Measurements from ENCODE around the gene OTUD3.
"Not testable (repeated sequence)": the region's sequence is repeated elsewhere in the genome, so short reads cannot be mapped to it uniquely, and the experiment has no call there.

The OTUD3 gene

DNA sequence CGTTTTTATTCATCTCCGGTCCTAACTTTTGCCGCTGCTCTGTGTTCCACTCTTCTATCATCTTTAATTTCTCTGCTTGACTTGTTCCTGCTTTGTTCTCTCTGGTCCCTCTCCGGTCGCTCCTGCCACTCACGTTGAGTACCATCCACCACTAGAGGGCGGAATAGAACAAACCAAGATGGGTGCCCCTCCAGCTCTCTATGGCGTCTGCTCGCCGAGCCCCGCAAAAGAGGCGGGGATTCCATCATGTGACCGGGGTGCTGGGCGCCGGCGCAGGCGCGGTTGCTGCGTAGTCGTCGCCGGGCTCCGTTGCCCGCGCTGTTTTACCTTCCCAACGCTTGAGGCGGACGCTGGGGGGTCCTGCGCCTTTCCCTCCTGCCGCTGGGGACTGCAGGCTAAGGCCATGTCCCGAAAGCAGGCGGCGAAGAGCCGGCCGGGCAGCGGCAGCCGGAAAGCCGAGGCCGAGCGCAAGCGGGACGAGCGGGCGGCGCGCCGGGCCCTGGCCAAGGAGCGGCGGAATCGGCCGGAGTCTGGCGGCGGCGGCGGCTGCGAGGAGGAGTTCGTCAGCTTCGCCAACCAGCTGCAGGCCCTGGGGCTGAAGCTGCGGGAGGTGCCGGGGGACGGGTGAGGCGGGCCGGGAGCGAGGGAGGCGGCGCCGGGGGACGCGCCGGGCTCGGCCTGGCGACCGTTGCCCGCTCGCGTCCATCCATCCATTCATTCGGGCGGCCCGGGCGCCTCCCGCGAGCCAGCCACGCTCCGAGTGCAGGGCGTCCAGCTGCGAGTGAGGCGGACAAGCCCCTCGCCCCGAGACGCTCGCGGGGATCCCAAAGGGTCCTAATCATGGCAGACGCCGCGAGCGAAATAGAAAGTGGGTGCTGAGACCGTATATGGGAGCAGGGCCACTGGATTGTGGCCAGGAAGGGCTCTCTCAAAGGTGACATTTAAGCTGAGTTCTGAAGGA is at the start of gene OTUD3:
OTUD3 (plus strand) TSS at position 285 of the 961 bp plus-strand sequence; CDS start at position 404, 119 bp downstream.
- peak; percentile 71 to 85 for DNase-seq

- DNase-seq: no peak
Measured at GRCh38 chr1:19835578-19835977, 46.6 kb upstream of the OTUD3 start.

DNA sequence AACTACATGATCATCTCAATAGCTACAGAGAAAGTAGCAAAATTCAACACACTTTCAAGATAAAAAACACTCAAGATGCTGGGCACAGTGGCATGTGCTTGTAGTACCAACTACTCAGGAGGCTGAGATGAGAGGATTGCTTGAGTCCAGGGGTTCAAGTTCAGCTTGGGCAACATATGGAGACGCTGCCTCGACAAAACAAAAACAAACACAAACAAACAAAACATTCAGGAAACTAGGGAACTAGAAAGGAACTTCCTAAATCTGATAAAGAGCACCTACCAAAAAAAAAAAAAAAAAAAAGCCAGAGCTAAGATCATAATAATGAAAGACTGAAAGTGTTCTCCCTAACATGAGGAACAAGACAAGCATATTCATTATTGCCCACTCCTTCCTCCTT is 44.3 kb upstream of the OTUD3 start:
- DNase-seq: no peak

DNA sequence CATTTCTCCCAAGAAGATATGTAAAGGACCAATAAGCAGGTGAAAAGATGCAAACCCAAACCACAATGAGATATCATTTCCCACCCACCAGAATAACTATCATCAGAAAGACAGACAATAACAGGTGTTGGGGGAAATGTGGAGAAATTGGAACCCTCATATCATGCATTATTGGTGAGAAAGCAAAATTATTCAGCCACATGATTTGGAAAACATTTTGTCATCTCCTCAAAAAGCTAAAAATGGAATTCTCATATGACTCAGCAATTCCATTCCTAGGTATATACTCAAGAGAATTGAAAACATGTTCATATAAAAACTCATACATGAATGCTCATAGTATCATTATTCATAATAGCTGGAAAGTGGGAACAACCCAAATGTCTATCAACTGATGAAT is 42.0 kb upstream of the OTUD3 start:
- DNase-seq: no peak

- DNase-seq: no peak
Measured at GRCh38 chr1:19844731-19845495, 37.3 kb upstream of the OTUD3 start.

DNA sequence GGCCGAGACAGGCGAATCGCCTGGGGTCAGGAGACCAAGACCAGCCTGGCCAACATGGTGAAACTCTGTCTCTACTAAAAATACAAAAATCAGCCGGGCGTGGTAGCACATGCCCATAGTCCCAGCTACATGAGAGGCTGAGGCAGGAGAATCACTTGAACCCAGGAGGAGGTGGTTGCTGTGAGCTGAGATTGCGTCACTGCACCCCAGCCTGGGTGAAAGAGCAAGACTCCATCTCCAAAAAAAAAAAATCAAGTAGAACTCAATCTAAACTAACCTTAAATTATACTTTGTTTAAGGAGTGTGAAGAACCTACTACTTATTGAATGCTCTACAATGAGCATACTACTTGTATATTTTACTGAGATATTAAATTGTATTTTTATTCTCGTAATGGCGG is 36.6 kb upstream of the OTUD3 start:
- no peak for DNase-seq

DNA sequence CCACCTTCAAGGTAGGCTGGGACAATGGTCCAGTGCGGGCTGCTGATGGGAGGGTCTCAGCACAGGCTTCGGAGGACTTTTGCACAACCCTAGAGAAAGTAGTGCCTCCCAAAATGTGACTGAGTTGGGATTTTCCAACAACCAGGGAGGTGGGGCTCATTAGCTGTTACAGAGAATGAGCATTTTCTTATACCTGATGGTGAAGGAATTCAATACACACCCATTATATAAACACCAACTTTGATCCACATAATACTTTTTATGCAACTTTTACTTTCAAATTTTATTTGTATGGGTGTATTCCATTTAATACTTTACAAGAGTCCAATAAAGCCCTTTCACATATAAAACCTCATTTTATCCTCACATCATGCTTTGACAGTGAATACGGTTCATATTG is 35.9 kb upstream of the OTUD3 start:
- no peak for DNase-seq

- not testable (repeated sequence) for DNase-seq
Measured at GRCh38 chr1:19847334-19847733, 34.9 kb upstream of the OTUD3 start.

DNA sequence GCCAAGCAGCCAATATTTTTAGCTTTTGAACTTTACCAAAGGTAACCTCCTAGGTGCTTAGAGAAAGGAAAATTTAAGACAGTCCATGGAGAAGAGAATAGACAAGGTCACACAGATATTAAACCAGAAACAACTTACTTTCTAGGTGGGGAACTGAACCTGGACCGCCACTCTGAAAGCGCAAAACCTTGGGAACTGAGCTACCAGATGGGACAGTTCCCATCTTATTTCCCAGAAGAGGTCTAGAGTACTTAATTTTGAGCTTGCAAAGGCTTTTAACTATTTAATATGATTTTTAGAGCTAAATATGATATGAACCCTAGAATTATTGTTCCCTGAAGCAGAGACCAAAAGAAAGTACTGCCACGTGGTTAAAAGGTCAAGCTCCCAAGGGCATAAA is 32.9 kb upstream of the OTUD3 start:
- not testable (repeated sequence) for DNase-seq

DNA sequence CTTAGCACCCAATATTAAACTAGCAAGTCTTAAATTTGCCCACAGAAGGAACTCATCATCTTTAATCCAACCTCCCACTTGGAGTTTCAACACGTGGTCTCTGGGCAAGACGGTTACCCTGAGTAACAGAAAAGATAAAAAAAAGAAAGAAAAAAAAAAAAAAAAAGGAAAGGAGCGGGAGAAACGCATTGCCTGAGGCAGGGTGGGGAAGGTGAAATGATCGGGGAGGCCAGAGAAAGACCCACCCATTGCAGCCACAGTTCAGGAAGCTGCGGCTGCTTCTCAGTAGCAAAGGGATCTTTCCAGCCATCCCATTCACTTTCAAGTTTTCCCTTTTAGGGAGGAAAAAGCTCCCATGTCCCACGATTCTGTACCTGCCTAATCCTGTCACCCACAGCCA is 32.0 kb upstream of the OTUD3 start:
- DNase-seq: no peak

- no peak for DNase-seq
Measured at GRCh38 chr1:19852036-19852435, 30.2 kb upstream of the OTUD3 start.

GRCh38 chr1:19854866-19855265 is 27.3 kb upstream of the OTUD3 start:
- no peak for DNase-seq

GRCh38 chr1:19858893-19859292 is 23.3 kb upstream of the OTUD3 start:
- no peak for DNase-seq

DNA sequence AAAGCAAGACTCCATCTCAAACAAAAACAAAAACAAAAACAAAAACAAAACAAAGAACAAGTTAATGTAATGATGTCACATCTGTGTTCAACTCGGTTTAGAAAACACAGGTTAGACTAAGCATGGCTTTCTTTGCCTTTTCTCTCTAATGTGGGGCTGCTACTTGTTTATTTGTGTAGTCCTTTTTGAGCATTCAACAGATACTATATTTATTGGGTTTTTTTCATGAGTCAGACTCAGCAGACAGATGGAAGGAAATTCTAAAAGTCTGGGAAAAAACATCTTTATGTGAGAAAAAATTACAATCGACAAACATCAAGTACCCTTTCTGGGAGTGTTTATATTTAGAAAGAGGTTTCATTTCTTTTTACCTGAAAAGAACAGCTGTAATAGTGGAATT is 22.3 kb upstream of the OTUD3 start:
- no peak for DNase-seq

DNA sequence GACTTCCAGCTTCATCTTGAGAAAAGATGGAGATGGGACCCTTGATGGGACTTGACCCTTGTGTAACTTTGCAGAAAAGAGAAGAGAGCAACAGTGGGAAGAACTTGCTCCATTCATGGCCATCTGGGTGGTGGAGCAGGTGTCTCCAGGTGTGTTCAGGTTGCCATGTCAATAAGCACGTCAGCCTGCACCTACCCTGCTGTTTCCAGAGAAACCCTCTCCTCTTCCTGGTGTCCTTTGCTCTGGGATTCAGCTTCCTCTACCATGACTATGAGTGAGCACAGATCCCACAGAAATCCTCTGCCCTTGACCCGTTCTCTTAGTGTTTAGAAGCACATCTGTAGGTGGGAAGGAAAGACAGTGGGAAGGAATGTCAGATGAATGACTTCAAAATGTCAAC is 21.8 kb upstream of the OTUD3 start:
- DNase-seq: no peak

DNA sequence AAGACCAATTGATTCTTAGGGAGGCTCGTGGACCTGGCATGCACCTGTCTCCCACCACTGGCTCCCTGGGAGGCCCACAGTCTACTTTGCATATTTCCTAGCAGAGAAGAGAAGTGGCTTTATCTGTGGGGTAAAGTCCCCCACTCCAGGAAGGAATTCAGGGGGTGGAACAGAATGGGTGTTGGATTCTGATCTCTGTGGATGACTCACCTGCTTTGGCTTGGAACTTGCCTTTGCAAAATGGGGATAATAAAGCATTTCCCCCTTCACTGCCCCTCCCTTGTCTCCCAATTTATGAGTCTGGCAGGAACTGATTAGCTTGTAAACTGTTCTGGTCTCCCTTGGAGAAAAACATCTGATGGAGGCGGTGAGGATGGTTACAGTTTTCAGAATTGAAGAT is 21.2 kb upstream of the OTUD3 start:
- DNase-seq: no peak

DNA sequence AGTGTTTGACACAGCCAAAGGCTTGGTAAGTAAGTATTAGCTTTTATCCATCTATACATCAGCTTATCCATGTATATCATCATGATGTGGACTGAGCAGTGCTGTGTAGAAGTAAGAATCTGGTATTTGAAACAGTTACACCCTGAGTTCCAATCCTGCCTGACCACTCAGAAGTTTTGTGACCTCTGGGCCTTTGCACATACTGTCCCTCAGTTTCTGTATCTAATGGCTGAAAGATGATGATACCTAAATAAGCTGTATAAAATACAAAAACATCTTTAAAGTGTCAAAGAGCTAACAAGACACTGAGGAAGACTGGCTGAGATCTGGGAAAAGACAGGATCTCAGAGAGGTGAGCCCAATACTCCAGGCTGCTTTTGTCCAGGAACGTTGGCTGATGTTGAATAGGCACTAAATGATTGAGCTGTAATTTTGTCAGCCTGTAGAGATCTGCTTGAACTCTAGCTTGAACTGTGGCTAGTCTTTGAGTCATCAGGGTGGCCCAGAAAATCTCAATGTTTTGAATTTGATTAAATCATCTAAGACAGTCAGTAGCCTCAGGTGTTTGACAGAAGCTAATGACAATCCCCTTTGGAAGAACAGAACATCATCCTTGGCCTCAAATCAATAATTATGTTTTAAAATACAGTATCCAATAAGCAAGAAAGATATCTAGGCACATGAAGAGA is 20.2 kb upstream of the OTUD3 start:
- no peak for DNase-seq

- DNase-seq: no peak
Measured at GRCh38 chr1:19862944-19863343, 19.3 kb upstream of the OTUD3 start.

- no peak for DNase-seq
Measured at GRCh38 chr1:19864570-19865160, 17.5 kb upstream of the OTUD3 start.

- DNase-seq: no peak
Measured at GRCh38 chr1:19866029-19866428, 16.2 kb upstream of the OTUD3 start.

DNA sequence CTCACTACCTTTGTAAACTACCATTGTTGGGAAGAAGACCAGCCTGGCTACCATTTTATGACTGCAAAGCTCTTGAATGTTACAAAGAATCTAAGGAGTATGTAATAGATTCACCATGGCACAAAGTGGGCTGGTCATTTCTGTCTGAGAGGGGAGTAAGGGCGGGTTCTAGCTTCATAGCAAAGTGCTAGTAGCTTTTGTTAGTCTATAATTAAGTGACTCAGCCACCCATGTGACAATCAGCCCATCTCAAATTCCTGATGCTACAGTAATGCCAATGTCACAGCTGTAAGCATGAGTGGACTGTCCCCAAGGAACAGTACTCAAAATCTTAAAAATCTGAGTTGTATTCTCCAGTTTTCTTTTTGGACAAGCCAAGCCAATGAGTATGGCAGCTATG is 15.4 kb upstream of the OTUD3 start:
- DNase-seq: no peak

DNA sequence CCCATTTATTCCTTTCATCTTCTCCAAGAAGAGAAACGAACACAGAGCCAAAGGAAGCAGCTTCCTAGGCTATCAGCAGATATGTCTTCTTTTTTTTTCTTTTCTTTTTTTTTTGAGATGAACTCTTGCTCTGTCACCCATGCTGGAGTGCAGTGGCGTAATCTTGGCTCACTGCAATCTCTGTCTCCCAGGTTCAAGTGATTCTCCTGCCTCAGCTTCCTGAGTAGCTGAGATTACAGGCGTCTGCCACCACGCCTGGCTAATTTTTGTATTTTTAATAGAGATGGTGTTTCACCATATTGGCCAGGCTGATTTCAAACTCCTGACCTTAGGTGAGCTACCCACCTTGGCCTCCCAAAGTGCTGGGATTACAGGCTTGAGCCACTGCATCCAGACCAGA is 13.6 kb upstream of the OTUD3 start:
- DNase-seq: not testable (repeated sequence)

GRCh38 chr1:19869453-19869852 is 12.7 kb upstream of the OTUD3 start:
- not testable (repeated sequence) for DNase-seq
